ENCODE measurements around the gene EGFL6. TPM values are rescaled to one million over a fixed set of nuclear protein-coding genes. Genes with fewer than 3 reads are reported as not detected.
A peak's percentile ranks its signal among the peaks of the same experiment; 100 is the strongest.

EGFL6 gene
- total and polyA plus RNA-seq, 3 experiments from 2014 or later, result 0.58 to 0.59 TPM; not detected in 1

DNA sequence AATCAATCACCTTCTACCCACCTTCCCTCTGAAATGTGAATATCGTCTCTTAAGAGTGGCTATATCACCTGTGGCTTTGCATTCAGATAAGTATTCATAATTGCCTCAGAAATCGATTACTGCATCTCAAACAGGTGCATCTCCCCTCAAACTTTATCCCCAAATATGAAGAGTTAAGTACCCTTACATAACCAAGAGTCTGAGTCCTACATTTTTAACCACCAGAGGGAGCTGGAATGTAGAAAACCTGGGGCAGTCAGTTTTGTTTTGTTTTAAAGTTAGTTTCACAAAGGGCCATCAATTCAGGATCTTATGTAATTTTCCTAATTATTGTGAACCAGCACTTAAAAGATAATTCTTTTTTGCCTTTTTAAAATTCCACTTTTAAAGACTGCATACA is 89.2 kb downstream of the EGFL6 start:
- no peaks in the 10 kb centered on the region for H3K9me3 Mint-ChIP-seq
- POLR2A ChIA-PET, result interaction anchor here (0.5 kb wide), 1 partner anchor 33 kb away, joined by 6 read pairs; no protein-coding TSS in a partner anchor
- CTCF ChIA-PET, result interaction anchor here (0.9 to 1.5 kb wide), 2 partner anchors 77 to 373 kb away, joined by 4 to 5 read pairs; no protein-coding TSS in a partner anchor
- peaks cover 5% of the 10 kb centered on the region for H3K36me3 ChIP-seq (ENCODE audit: insufficient read depth, low read length)
- no peaks in the 10 kb centered on the region for H3K27me3 Mint-ChIP-seq
- no peaks in the 10 kb centered on the region for H3K27me3 ChIP-seq (ENCODE audit: insufficient read depth, low read length, poor library complexity, severe bottlenecking)
- H3K4me1 Mint-ChIP-seq, result peaks cover 19 to 36% (median 27%) of the 10 kb centered on the region in 3 donors
- no peak overlapping the region for H3K27ac ChIP-seq (ENCODE audit: low read depth, low read length)
- no peak overlapping the region for H3K4me3 ChIP-seq (ENCODE audit: low read length)
- H3K36me3 Mint-ChIP-seq, result peaks cover 11 to 61% (median 24%) of the 10 kb centered on the region in 3 donors
- H3K4me1 ChIP-seq (ENCODE audit: insufficient read depth, low read length), result peaks cover 19% of the 10 kb centered on the region
- H3K27ac Mint-ChIP-seq, result peak overlapping the region; percentile 24 to 90 (median 74)
- DNase-seq, result peak in 2 of 5 donors; percentile 58 to 64
- peak overlapping the region in 3 of 7 donors; percentile 14 to 41 (median 25) for H3K4me3 Mint-ChIP-seq
- H3K9me3 ChIP-seq (ENCODE audit: low read length), result no peaks in the 10 kb centered on the region

DNA sequence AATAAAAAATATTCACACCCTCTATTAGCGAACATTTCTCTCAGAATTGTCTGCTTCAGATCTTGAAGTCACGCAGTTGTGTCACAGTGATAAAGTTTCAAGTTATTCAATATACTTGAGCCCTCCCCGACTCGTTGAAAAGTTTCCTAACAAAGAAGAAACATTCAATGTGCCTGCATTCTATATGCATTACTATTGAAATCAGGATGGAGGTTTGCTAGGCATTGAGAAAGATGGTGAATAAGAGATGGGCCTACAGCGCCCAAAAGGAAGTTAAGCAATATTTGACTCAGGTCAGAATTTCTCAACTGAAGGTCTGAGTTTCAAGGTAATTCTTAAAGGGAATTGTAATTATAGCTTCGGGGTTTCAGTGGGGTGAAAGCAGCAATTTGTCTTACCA is 89.7 kb downstream of the EGFL6 start:
- H3K9me3 Mint-ChIP-seq, result no peaks in the 10 kb centered on the region
- H3K4me1 Mint-ChIP-seq, result peaks cover 16 to 36% (median 24%) of the 10 kb centered on the region in 3 donors
- peak overlapping the region in 2 of 7 donors; percentile 14 to 41 for H3K4me3 Mint-ChIP-seq
- no peaks in the 10 kb centered on the region for H3K27me3 Mint-ChIP-seq
- no peaks in the 10 kb centered on the region for H3K9me3 ChIP-seq (ENCODE audit: low read length)
- peaks cover 5% of the 10 kb centered on the region for H3K36me3 ChIP-seq (ENCODE audit: insufficient read depth, low read length)
- H3K27ac ChIP-seq (ENCODE audit: low read depth, low read length), result no peak overlapping the region
- peaks cover 15% of the 10 kb centered on the region for H3K4me1 ChIP-seq (ENCODE audit: insufficient read depth, low read length)
- H3K27me3 ChIP-seq (ENCODE audit: insufficient read depth, low read length, poor library complexity, severe bottlenecking), result no peaks in the 10 kb centered on the region
- ChIA-PET POLR2A (interaction anchor here (0.5 kb wide), 1 partner anchor 33 kb away, joined by 6 read pairs; no protein-coding TSS in a partner anchor), CTCF (interaction anchor here (0.7 to 1.5 kb wide), 3 partner anchors 26 to 373 kb away, joined by 3 to 5 read pairs (median 4); no protein-coding TSS in a partner anchor)
- H3K36me3 Mint-ChIP-seq, result peaks cover 11 to 66% (median 24%) of the 10 kb centered on the region in 3 donors
- peak overlapping the region; percentile 24 to 90 (median 74) for H3K27ac Mint-ChIP-seq
- DNase-seq, result no peak
- H3K4me3 ChIP-seq (ENCODE audit: low read length), result no peak overlapping the region

DNA sequence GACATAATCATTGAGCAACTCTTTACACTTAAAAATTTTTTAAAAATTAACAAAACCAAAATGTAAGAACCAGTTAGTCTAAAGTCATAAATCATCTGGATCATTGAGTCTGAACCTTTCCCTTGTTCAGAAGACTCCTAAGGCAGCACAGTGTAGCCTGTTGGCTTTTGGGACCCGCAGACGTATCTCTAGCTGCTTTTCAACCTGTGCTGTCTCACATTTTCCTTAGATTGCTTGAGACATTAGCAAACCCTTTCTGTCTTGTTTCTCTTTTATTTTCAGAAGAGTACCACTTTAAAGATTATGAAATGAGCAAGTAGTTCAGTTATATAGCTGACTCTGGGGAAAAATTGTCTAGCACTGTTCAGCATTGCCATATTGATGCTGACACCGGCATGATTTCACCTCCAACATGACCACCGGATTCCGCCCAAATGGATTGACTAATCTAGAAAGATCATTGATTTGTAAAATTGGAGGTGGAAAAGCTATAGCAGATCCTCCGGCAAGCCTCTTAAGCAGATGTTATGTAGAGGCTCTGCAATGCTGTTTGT is 92.4 kb downstream of the EGFL6 start:
- POLR2A ChIA-PET, result interaction anchor here (0.6 kb wide), 1 partner anchor 1479 kb away, joined by 3 read pairs; no protein-coding TSS in a partner anchor
- Histone ChIP-seq H3K4me3 (ENCODE audit: low read length) (no peak overlapping the region), H3K27me3 (ENCODE audit: insufficient read depth, low read length, poor library complexity, severe bottlenecking) (no peaks in the 10 kb centered on the region), H3K4me1 (ENCODE audit: insufficient read depth, low read length) (peaks cover 7% of the 10 kb centered on the region), H3K27ac (ENCODE audit: low read depth, low read length) (no peak overlapping the region), H3K9me3 (ENCODE audit: low read length) (no peaks in the 10 kb centered on the region), H3K36me3 (ENCODE audit: insufficient read depth, low read length) (peaks cover 5% of the 10 kb centered on the region)
- H3K27me3 Mint-ChIP-seq, result no peaks in the 10 kb centered on the region
- peaks cover 4 to 22% (median 9%) of the 10 kb centered on the region in 3 donors for H3K4me1 Mint-ChIP-seq
- no peak for DNase-seq
- peaks cover 15 to 67% (median 22%) of the 10 kb centered on the region in 3 donors for H3K36me3 Mint-ChIP-seq
- peak overlapping the region in 5 of 8 donors; percentile 26 to 79 (median 74) for H3K27ac Mint-ChIP-seq
- CTCF ChIA-PET, result interaction anchor here (1.0 kb wide), 1 partner anchor 77 kb away, joined by 3 read pairs; no protein-coding TSS in a partner anchor
- peak overlapping the region in 6 of 7 donors; percentile 8 to 70 (median 55) for H3K4me3 Mint-ChIP-seq
- no peaks in the 10 kb centered on the region for H3K9me3 Mint-ChIP-seq

DNA sequence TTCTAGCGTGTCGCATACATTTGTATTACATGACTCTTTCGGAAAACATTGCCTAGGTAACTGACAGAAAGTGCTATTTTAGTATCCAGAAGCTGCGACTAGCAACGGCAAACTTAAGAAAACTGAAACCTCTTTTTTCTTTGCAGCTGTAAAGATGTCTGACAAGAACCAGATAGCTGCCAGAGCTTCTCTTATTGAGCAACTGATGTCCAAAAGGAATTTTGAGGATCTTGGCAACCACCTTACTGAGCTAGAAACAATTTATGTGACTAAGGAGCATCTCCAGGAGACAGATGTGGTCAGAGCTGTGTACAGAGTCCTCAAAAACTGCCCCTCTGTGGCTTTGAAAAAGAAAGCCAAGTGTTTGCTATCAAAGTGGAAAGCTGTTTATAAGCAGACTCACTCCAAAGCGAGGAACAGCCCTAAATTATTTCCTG is 93.0 kb downstream of the EGFL6 start:
- Mint-ChIP-seq H3K27me3 (no peaks in the 10 kb centered on the region), H3K4me3 (peak overlapping the region in 5 of 7 donors; percentile 9 to 70 (median 55)), H3K27ac (peak overlapping the region in 7 of 8 donors; percentile 12 to 96 (median 72)), H3K9me3 (no peaks in the 10 kb centered on the region), H3K4me1 (peaks cover 4 to 22% (median 9%) of the 10 kb centered on the region in 3 donors), H3K36me3 (peaks cover 15 to 61% (median 22%) of the 10 kb centered on the region in 3 donors)
- no peak for DNase-seq
- ChIA-PET POLR2A (no interaction called here), CTCF (interaction anchor here (0.9 to 1.0 kb wide), 2 partner anchors 76 to 88 kb away, joined by 3 to 5 read pairs; no protein-coding TSS in a partner anchor)
- H3K4me3 ChIP-seq (ENCODE audit: low read length), result no peak overlapping the region
- H3K27ac ChIP-seq (ENCODE audit: low read depth, low read length), result no peak overlapping the region
- peaks cover 5% of the 10 kb centered on the region for H3K36me3 ChIP-seq (ENCODE audit: insufficient read depth, low read length)
- H3K27me3 ChIP-seq (ENCODE audit: insufficient read depth, low read length, poor library complexity, severe bottlenecking), result no peaks in the 10 kb centered on the region
- H3K4me1 ChIP-seq (ENCODE audit: insufficient read depth, low read length), result peaks cover 7% of the 10 kb centered on the region
- no peaks in the 10 kb centered on the region for H3K9me3 ChIP-seq (ENCODE audit: low read length)

DNA sequence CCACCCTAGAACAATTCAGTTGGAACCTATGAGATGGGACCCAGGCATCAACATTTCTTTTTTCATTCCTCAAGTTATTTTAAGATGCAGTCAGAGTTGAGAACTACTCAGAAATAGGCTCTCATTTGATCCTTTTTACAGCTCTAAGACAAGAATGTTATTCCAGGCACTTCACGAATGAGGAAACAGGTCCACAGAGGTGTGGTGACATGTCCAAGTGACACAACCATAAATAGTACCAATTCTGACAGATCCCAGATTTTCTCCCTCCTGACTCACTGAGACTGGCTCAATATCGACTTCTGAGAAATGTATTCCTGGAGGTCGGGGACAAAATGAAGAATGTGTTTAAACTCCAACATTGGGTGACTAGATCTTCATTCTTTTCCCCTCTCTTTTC is 94.6 kb downstream of the EGFL6 start:
- no peak for DNase-seq
- Histone ChIP-seq H3K4me3 (ENCODE audit: low read length) (no peak overlapping the region), H3K27me3 (ENCODE audit: insufficient read depth, low read length, poor library complexity, severe bottlenecking) (no peaks in the 10 kb centered on the region), H3K4me1 (ENCODE audit: insufficient read depth, low read length) (peaks cover under 1% of the 10 kb centered on the region), H3K27ac (ENCODE audit: low read depth, low read length) (no peak overlapping the region), H3K36me3 (ENCODE audit: insufficient read depth, low read length) (peaks cover 5% of the 10 kb centered on the region), H3K9me3 (ENCODE audit: low read length) (no peaks in the 10 kb centered on the region)
- ChIA-PET POLR2A (no interaction called here), CTCF (no interaction called here)
- Mint-ChIP-seq H3K27ac (peak overlapping the region in 1 of 8 donors; percentile 18), H3K9me3 (no peaks in the 10 kb centered on the region), H3K4me1 (peaks cover 2 to 19% (median 4%) of the 10 kb centered on the region in 3 donors), H3K27me3 (peaks cover 0 to 7% of the 10 kb centered on the region in 2 donors), H3K36me3 (peaks cover 15 to 53% (median 24%) of the 10 kb centered on the region in 3 donors), H3K4me3 (no peak overlapping the region)

DNA sequence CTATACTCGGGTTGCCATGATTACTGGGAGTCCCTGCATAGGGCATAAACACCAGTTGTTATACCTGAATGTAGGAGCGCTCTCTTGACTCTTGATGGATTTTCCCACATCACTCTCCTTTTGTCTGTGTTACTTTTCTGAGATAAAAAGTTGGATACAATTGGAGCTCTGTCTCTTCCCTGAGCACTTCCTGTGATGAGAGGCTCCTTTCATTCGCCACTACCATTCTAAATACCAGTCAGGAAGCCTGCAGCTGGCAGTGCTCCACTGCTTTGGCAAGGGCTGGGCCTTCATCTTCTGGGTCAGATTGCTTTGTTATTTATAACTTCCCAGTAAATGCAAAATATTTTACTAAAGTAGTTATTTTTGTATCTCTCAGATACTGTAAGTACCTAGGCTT is 97.4 kb downstream of the EGFL6 start:
- H3K36me3 ChIP-seq (ENCODE audit: insufficient read depth, low read length), result peaks cover 5% of the 10 kb centered on the region
- H3K4me3 ChIP-seq (ENCODE audit: low read length), result no peak overlapping the region
- H3K27ac Mint-ChIP-seq, result peak overlapping the region in 2 of 8 donors; percentile 11 to 50
- H3K27me3 ChIP-seq (ENCODE audit: insufficient read depth, low read length, poor library complexity, severe bottlenecking), result no peaks in the 10 kb centered on the region
- H3K4me3 Mint-ChIP-seq, result no peak overlapping the region
- no peaks in the 10 kb centered on the region for H3K9me3 ChIP-seq (ENCODE audit: low read length)
- H3K36me3 Mint-ChIP-seq, result peaks cover 15 to 45% (median 24%) of the 10 kb centered on the region in 3 donors
- no peaks in the 10 kb centered on the region for H3K4me1 ChIP-seq (ENCODE audit: insufficient read depth, low read length)
- peaks cover 7 to 31% (median 17%) of the 10 kb centered on the region in 3 donors for H3K4me1 Mint-ChIP-seq
- ChIA-PET CTCF (no interaction called here), POLR2A (no interaction called here)
- no peak for DNase-seq
- H3K27me3 Mint-ChIP-seq, result peaks cover 0 to 7% of the 10 kb centered on the region in 2 donors
- H3K27ac ChIP-seq (ENCODE audit: low read depth, low read length), result no peak overlapping the region
- no peaks in the 10 kb centered on the region for H3K9me3 Mint-ChIP-seq

DNA sequence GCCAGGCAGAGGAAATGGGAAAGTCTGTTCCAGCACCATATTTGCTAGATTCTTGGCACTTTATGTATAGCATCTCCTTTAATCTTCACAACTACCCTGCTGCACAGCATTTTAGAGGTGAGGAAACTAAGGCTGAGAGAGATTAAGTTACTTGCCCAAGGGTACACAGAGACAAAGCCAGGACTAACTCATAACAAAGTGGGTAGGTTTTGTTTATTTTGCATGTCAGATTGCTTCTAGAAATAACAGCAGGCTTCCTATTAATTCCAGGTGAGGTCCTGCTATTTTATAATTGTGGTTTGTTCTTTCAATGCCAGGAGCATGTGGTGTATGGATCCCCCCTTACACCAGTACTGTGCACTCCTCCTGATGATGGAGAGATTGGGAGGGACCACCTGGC is 98.5 kb downstream of the EGFL6 start:
- no peak overlapping the region for H3K4me3 ChIP-seq (ENCODE audit: low read length)
- no peak overlapping the region for H3K27ac ChIP-seq (ENCODE audit: low read depth, low read length)
- CTCF ChIA-PET, result no interaction called here
- no peaks in the 10 kb centered on the region for H3K36me3 ChIP-seq (ENCODE audit: insufficient read depth, low read length)
- H3K36me3 Mint-ChIP-seq, result peaks cover 7 to 38% (median 30%) of the 10 kb centered on the region in 3 donors
- no peaks in the 10 kb centered on the region for H3K9me3 ChIP-seq (ENCODE audit: low read length)
- peaks cover 7 to 25% (median 17%) of the 10 kb centered on the region in 3 donors for H3K4me1 Mint-ChIP-seq
- peaks cover 0 to 7% of the 10 kb centered on the region in 2 donors for H3K27me3 Mint-ChIP-seq
- H3K4me1 ChIP-seq (ENCODE audit: insufficient read depth, low read length), result no peaks in the 10 kb centered on the region
- H3K27me3 ChIP-seq (ENCODE audit: insufficient read depth, low read length, poor library complexity, severe bottlenecking), result no peaks in the 10 kb centered on the region
- POLR2A ChIA-PET, result no interaction called here
- DNase-seq, result no peak
- H3K9me3 Mint-ChIP-seq, result no peaks in the 10 kb centered on the region
- peak overlapping the region in 2 of 7 donors; percentile 34 to 36 for H3K4me3 Mint-ChIP-seq
- peak overlapping the region in 2 of 8 donors; percentile 33 to 72 for H3K27ac Mint-ChIP-seq

DNA sequence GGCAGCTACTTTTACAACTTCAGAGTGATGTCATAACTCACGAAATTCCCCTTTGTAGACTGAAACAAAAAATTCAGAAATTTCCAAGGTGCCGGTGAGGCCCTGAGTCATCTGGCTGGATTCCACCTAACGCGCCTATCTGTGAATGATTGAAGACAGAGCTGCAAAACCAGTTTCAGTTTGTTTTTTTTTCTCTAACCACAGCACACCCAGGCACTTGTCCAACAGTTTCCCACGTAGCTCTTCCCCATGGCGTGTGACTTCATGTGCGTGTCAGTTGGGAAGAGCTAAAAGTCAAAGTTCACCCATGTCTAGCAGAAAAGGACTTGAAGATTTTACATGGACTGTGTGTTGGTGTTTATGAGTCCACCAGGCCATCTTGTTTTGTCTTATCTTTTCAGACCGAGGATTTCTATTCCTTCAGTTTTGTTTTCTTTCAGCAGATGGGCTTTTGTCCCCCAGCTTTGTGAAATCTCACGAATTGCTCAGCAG is 99.9 kb downstream of the EGFL6 start:
- CTCF ChIA-PET, result interaction anchor here (1.8 to 2.0 kb wide), 2 partner anchors 18 to 20 kb away, joined by 4 to 6 read pairs; partner anchors contain the start of gene RAB9A
- Histone ChIP-seq H3K4me3 (ENCODE audit: low read length) (no peak overlapping the region), H3K27ac (ENCODE audit: low read depth, low read length) (peak overlapping the region; percentile 56)

More for the DNA sequence above, 99.9 kb downstream of the EGFL6 start:
- Histone ChIP-seq H3K27me3 (ENCODE audit: insufficient read depth, low read length, poor library complexity, severe bottlenecking) (no peaks in the 10 kb centered on the region), H3K9me3 (ENCODE audit: low read length) (no peaks in the 10 kb centered on the region), H3K36me3 (ENCODE audit: insufficient read depth, low read length) (no peaks in the 10 kb centered on the region), H3K4me1 (ENCODE audit: insufficient read depth, low read length) (no peaks in the 10 kb centered on the region)
- Mint-ChIP-seq H3K4me1 (peaks cover 7 to 25% (median 17%) of the 10 kb centered on the region in 3 donors), H3K27ac (peak overlapping the region; percentile 46 to 93 (median 90)), H3K4me3 (peak overlapping the region; percentile 74 to 90 (median 82)), H3K36me3 (peaks cover 6 to 30% (median 26%) of the 10 kb centered on the region in 3 donors), H3K9me3 (no peaks in the 10 kb centered on the region), H3K27me3 (peaks cover 0 to 12% of the 10 kb centered on the region in 2 donors)
- POLR2A ChIA-PET, result no interaction called here
- DNase-seq, result peak in 4 of 5 donors; percentile 28 to 75 (median 50)
